ENCODE results near the gene HIRA.

The HIRA gene

GRCh38 chr22:19336133-19337075, 95.1 kb downstream of the HIRA start:
- no peaks in the 10 kb centered on the region for H4K20me1 ChIP-seq (ENCODE audit: insufficient read depth, low read length)
- no peaks in the 10 kb centered on the region for H3K27me3 ChIP-seq (replicated peaks; ENCODE audit: insufficient read depth, low read length)
- H3F3A ChIP-seq (ENCODE audit: insufficient read depth, low read length), result no peaks in the 10 kb centered on the region
- H3K4me2 ChIP-seq (ENCODE audit: low read depth, low read length), result no peak overlapping the region
- no peak overlapping the region for H3K27ac ChIP-seq (ENCODE audit: low read length)
- TF ChIP-seq EZH2 (optimal IDR thresholded peaks at IDR 0.05; ENCODE audit: low read depth, low read length) (no peak), CTCF (IDR thresholded peaks at IDR 0.05; ENCODE audit: low read length) (no peak), EZH2phosphoT487 (IDR thresholded peaks at IDR 0.05; ENCODE audit: low read length) (no peak)
- DNase-seq, result no peak
- H3K9me2 ChIP-seq (replicated peaks; ENCODE audit: insufficient read depth, low read length), result no peaks in the 10 kb centered on the region
- peaks cover 28% of the 10 kb centered on the region for H3K79me2 ChIP-seq (ENCODE audit: low read length)
- H3K9ac ChIP-seq (ENCODE audit: low read length), result no peak overlapping the region
- no peak overlapping the region for H2AFZ ChIP-seq (ENCODE audit: low read length)
- H3K9me3 ChIP-seq (replicated peaks; ENCODE audit: insufficient read depth, low read length), result no peaks in the 10 kb centered on the region
- peaks cover 6% of the 10 kb centered on the region for H3K36me3 ChIP-seq (replicated peaks; ENCODE audit: insufficient read depth, low read length)
- H3K4me3 ChIP-seq (ENCODE audit: low read length), result no peak overlapping the region
- H3K4me1 ChIP-seq (ENCODE audit: low read length), result no peaks in the 10 kb centered on the region

GRCh38 chr22:19331975-19332374, 99.6 kb downstream of the HIRA start:
- Histone ChIP-seq H3K4me2 (ENCODE audit: low read depth, low read length) (no peak overlapping the region), H3K27me3 (replicated peaks; ENCODE audit: insufficient read depth, low read length) (no peaks in the 10 kb centered on the region), H4K20me1 (ENCODE audit: insufficient read depth, low read length) (no peaks in the 10 kb centered on the region), H3K27ac (ENCODE audit: low read length) (no peak overlapping the region), H3K36me3 (replicated peaks; ENCODE audit: insufficient read depth, low read length) (peaks cover 13% of the 10 kb centered on the region), H3K9ac (ENCODE audit: low read length) (no peak overlapping the region), H3F3A (ENCODE audit: insufficient read depth, low read length) (no peaks in the 10 kb centered on the region), H3K4me1 (ENCODE audit: low read length) (no peaks in the 10 kb centered on the region), H2AFZ (ENCODE audit: low read length) (no peak overlapping the region), H3K9me2 (replicated peaks; ENCODE audit: insufficient read depth, low read length) (no peaks in the 10 kb centered on the region), H3K79me2 (ENCODE audit: low read length) (no peaks in the 10 kb centered on the region), H3K9me3 (replicated peaks; ENCODE audit: insufficient read depth, low read length) (no peaks in the 10 kb centered on the region), H3K4me3 (ENCODE audit: low read length) (no peak overlapping the region)
- TF ChIP-seq CTCF (IDR thresholded peaks at IDR 0.05; ENCODE audit: low read length) (no peak), EZH2 (optimal IDR thresholded peaks at IDR 0.05; ENCODE audit: low read depth, low read length) (no peak)
- no peak for DNase-seq

GRCh38 chr22:19331474-19331873, 100.1 kb downstream of the HIRA start:
- no peaks in the 10 kb centered on the region for H3K9me3 ChIP-seq (replicated peaks; ENCODE audit: insufficient read depth, low read length)
- no peak overlapping the region for H2AFZ ChIP-seq (ENCODE audit: low read length)
- no peak overlapping the region for H3K27ac ChIP-seq (ENCODE audit: low read length)
- H3K36me3 ChIP-seq (replicated peaks; ENCODE audit: insufficient read depth, low read length), result peaks cover 13% of the 10 kb centered on the region
- DNase-seq, result no peak
- no peaks in the 10 kb centered on the region for H3K27me3 ChIP-seq (replicated peaks; ENCODE audit: insufficient read depth, low read length)
- no peak overlapping the region for H3K4me2 ChIP-seq (ENCODE audit: low read depth, low read length)
- H3K4me1 ChIP-seq (ENCODE audit: low read length), result no peaks in the 10 kb centered on the region
- TF ChIP-seq EZH2 (optimal IDR thresholded peaks at IDR 0.05; ENCODE audit: low read depth, low read length) (no peak), EZH2phosphoT487 (IDR thresholded peaks at IDR 0.05; ENCODE audit: low read length) (no peak), CTCF (IDR thresholded peaks at IDR 0.05; ENCODE audit: low read length) (no peak)
- no peaks in the 10 kb centered on the region for H3F3A ChIP-seq (ENCODE audit: insufficient read depth, low read length)
- H3K9me2 ChIP-seq (replicated peaks; ENCODE audit: insufficient read depth, low read length), result no peaks in the 10 kb centered on the region
- no peak overlapping the region for H3K9ac ChIP-seq (ENCODE audit: low read length)
- H3K79me2 ChIP-seq (ENCODE audit: low read length), result no peaks in the 10 kb centered on the region
- no peak overlapping the region for H3K4me3 ChIP-seq (ENCODE audit: low read length)
- no peaks in the 10 kb centered on the region for H4K20me1 ChIP-seq (ENCODE audit: insufficient read depth, low read length)
